ENCODE results near the gene ADPRHL1. TPM values are rescaled to one million over a fixed set of nuclear protein-coding genes. Genes with fewer than 3 reads are reported as not detected.

Gene ADPRHL1
- polyA plus RNA-seq: under 1 TPM in 2 of 3 donors, not detected in 1; 0.14 to 0.36 TPM

- Mint-ChIP-seq H3K4me3 (no peak within 1 kb of the TSS), H3K27ac (peak within 1 kb of the TSS in 1 of 6 donors; percentile 64), H3K36me3 (peaks cover 8 to 22% (median 10%) of the 10 kb centered on the region in 3 donors), H3K27me3 (ENCODE audit: low read depth in 3 of 3) (no peaks in the 10 kb centered on the region), H3K9me3 (no peaks in the 10 kb centered on the region), H3K4me1 (no peaks in the 10 kb centered on the region)
- no peak for DNase-seq
Observed at GRCh38 chr13:113452942-113453901, at the start of gene ADPRHL1. TSS of gene ADPRHL1 (minus strand) at chr13:113453488. CDS start at chr13:113453437, 51 bp downstream.

- DNase-seq: no peak
- Mint-ChIP-seq H3K27ac (no peak overlapping the region), H3K4me1 (peaks cover 3 to 6% of the 10 kb centered on the region in 2 donors), H3K27me3 (ENCODE audit: low read depth in 3 of 3) (no peaks in the 10 kb centered on the region), H3K36me3 (peaks cover 32 to 50% (median 36%) of the 10 kb centered on the region in 3 donors), H3K4me3 (no peak overlapping the region), H3K9me3 (no peaks in the 10 kb centered on the region)
Observed at GRCh38 chr13:113502686-113503085, 49.4 kb upstream of the ADPRHL1 start.

- Mint-ChIP-seq H3K4me1 (peaks cover 11 to 20% of the 10 kb centered on the region in 2 donors), H3K9me3 (no peaks in the 10 kb centered on the region), H3K36me3 (peaks cover 36 to 55% (median 39%) of the 10 kb centered on the region in 3 donors), H3K4me3 (no peak overlapping the region), H3K27ac (no peak overlapping the region), H3K27me3 (ENCODE audit: low read depth in 3 of 3) (no peaks in the 10 kb centered on the region)
- no peak for DNase-seq
Observed at GRCh38 chr13:113500530-113501265, 47.4 kb upstream of the ADPRHL1 start.

GRCh38 chr13:113499936-113500335 lies 46.6 kb upstream of the ADPRHL1 start:
- H3K4me1 Mint-ChIP-seq: peaks cover 14 to 26% of the 10 kb centered on the region in 2 donors
- no peak overlapping the region for H3K27ac Mint-ChIP-seq
- no peaks in the 10 kb centered on the region for H3K27me3 Mint-ChIP-seq (ENCODE audit: low read depth in 3 of 3)
- H3K4me3 Mint-ChIP-seq: no peak overlapping the region
- no peaks in the 10 kb centered on the region for H3K9me3 Mint-ChIP-seq
- peaks cover 33 to 54% (median 33%) of the 10 kb centered on the region in 3 donors for H3K36me3 Mint-ChIP-seq
- DNase-seq: no peak

GRCh38 chr13:113498905-113499304 lies 45.6 kb upstream of the ADPRHL1 start:
- Mint-ChIP-seq H3K27me3 (ENCODE audit: low read depth in 3 of 3) (peaks cover 0 to 2% (median 0%) of the 10 kb centered on the region in 3 donors), H3K4me1 (peaks cover 19 to 32% of the 10 kb centered on the region in 2 donors), H3K36me3 (peaks cover 25 to 47% (median 27%) of the 10 kb centered on the region in 3 donors), H3K9me3 (no peaks in the 10 kb centered on the region), H3K27ac (no peak overlapping the region), H3K4me3 (no peak overlapping the region)
- no peak for DNase-seq

GRCh38 chr13:113497217-113497616 lies 43.9 kb upstream of the ADPRHL1 start:
- Mint-ChIP-seq H3K4me3 (no peak overlapping the region), H3K9me3 (no peaks in the 10 kb centered on the region), H3K27ac (no peak overlapping the region), H3K36me3 (peaks cover 18 to 40% (median 22%) of the 10 kb centered on the region in 3 donors), H3K4me1 (peaks cover 25 to 45% of the 10 kb centered on the region in 2 donors), H3K27me3 (ENCODE audit: low read depth in 3 of 3) (peaks cover 0 to 2% (median 0%) of the 10 kb centered on the region in 3 donors)
- DNase-seq: no peak

- Mint-ChIP-seq H3K27ac (peak overlapping the region in 3 of 6 donors; percentile 56 to 75 (median 64)), H3K4me3 (peak overlapping the region in 1 of 5 donors; percentile 22), H3K4me1 (peaks cover 28 to 51% of the 10 kb centered on the region in 2 donors), H3K36me3 (peaks cover 18 to 40% (median 22%) of the 10 kb centered on the region in 3 donors), H3K9me3 (no peaks in the 10 kb centered on the region), H3K27me3 (ENCODE audit: low read depth in 3 of 3) (peaks cover 0 to 3% (median 2%) of the 10 kb centered on the region in 3 donors)
- no peak for DNase-seq
Observed at GRCh38 chr13:113495494-113496210, 42.4 kb upstream of the ADPRHL1 start.

GRCh38 chr13:113493315-113493951 lies 40.1 kb upstream of the ADPRHL1 start:
- Mint-ChIP-seq H3K27ac (peak overlapping the region; percentile 32 to 84 (median 57)), H3K36me3 (peaks cover 7 to 21% (median 11%) of the 10 kb centered on the region in 3 donors), H3K4me3 (peak overlapping the region; percentile 46 to 70 (median 61)), H3K27me3 (ENCODE audit: low read depth in 3 of 3) (peaks cover 5 to 9% (median 5%) of the 10 kb centered on the region in 3 donors), H3K9me3 (no peaks in the 10 kb centered on the region), H3K4me1 (peaks cover 44 to 68% of the 10 kb centered on the region in 2 donors)
- peak in 1 of 3 donors; percentile 20 for DNase-seq

- peaks cover 5 to 9% (median 5%) of the 10 kb centered on the region in 3 donors for H3K27me3 Mint-ChIP-seq (ENCODE audit: low read depth in 3 of 3)
- H3K36me3 Mint-ChIP-seq: peaks cover 4 to 15% (median 5%) of the 10 kb centered on the region in 3 donors
- no peak for DNase-seq
- peaks cover 51 to 65% of the 10 kb centered on the region in 2 donors for H3K4me1 Mint-ChIP-seq
- peak overlapping the region; percentile 84 to 90 (median 85) for H3K4me3 Mint-ChIP-seq
- no peaks in the 10 kb centered on the region for H3K9me3 Mint-ChIP-seq
- H3K27ac Mint-ChIP-seq: peak overlapping the region; percentile 39 to 90 (median 74)
Observed at GRCh38 chr13:113491982-113492381, 38.7 kb upstream of the ADPRHL1 start.

GRCh38 chr13:113491418-113491883 lies 38.2 kb upstream of the ADPRHL1 start:
- peaks cover 4 to 10% (median 5%) of the 10 kb centered on the region in 3 donors for H3K36me3 Mint-ChIP-seq
- H3K27ac Mint-ChIP-seq: peak overlapping the region; percentile 39 to 90 (median 74)
- no peaks in the 10 kb centered on the region for H3K9me3 Mint-ChIP-seq
- H3K27me3 Mint-ChIP-seq (ENCODE audit: low read depth in 3 of 3): peaks cover 5 to 9% (median 5%) of the 10 kb centered on the region in 3 donors
- H3K4me1 Mint-ChIP-seq: peaks cover 47 to 60% of the 10 kb centered on the region in 2 donors
- no peak for DNase-seq
- peak overlapping the region; percentile 84 to 90 (median 85) for H3K4me3 Mint-ChIP-seq

GRCh38 chr13:113490496-113491417 lies 37.5 kb upstream of the ADPRHL1 start, which contains the start of gene DCUN1D2:
TSS of gene DCUN1D2 (minus strand) at chr13:113490711. CDS start at chr13:113490669, 42 bp downstream.
- Mint-ChIP-seq H3K36me3 (peaks cover 0 to 6% (median 2%) of the 10 kb centered on the region in 3 donors), H3K27me3 (ENCODE audit: low read depth in 3 of 3) (peaks cover 5 to 9% (median 5%) of the 10 kb centered on the region in 3 donors), H3K4me3 (peak within 1 kb of the TSS; percentile 85 to 91 (median 90)), H3K4me1 (peaks cover 42 to 53% of the 10 kb centered on the region in 2 donors), H3K9me3 (no peaks in the 10 kb centered on the region), H3K27ac (peak within 1 kb of the TSS; percentile 0 to 91 (median 82))
- peak; percentile 88 to 90 (median 89) for DNase-seq

Measured in immature natural killer cell (primary cell).